Testis (tissue), 2 donors: Measurements from ENCODE around the gene SLIT3.

Experiments
- POLR2A ChIP-seq: fragments of 450-650 bp; IDR thresholded peaks from one replicate; pipeline ENCODE4 v1.6.1; 2017; ENCODE audit warnings: antibody characterized with exemption, mild to moderate bottlenecking, moderate library complexity
- TF ChIP-seq, protein P1 (sequence below), 3 experiments: fragments of 450-650 bp in 2 of 3; fragments of 200-600 bp in 1 of 3; sonication (generic) in 1 of 3; IDR thresholded peaks; one replicate each; pipeline ENCODE4 v1.5.1; 2016 to 2019; ENCODE audit warnings: antibody characterized with exemption in 3 of 3, mild to moderate bottlenecking in 2 of 3, moderate library complexity in 1 of 3

- TF ChIP-seq, protein P1, sequence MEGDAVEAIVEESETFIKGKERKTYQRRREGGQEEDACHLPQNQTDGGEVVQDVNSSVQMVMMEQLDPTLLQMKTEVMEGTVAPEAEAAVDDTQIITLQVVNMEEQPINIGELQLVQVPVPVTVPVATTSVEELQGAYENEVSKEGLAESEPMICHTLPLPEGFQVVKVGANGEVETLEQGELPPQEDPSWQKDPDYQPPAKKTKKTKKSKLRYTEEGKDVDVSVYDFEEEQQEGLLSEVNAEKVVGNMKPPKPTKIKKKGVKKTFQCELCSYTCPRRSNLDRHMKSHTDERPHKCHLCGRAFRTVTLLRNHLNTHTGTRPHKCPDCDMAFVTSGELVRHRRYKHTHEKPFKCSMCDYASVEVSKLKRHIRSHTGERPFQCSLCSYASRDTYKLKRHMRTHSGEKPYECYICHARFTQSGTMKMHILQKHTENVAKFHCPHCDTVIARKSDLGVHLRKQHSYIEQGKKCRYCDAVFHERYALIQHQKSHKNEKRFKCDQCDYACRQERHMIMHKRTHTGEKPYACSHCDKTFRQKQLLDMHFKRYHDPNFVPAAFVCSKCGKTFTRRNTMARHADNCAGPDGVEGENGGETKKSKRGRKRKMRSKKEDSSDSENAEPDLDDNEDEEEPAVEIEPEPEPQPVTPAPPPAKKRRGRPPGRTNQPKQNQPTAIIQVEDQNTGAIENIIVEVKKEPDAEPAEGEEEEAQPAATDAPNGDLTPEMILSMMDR (IDR thresholded peaks at IDR 0.05), result no peak
- TF ChIP-seq POLR2A, result no peak
Measured at GRCh38 chr5:169263591-169263990, 37.3 kb downstream of the SLIT3 start.
